GM19395 (cell line): ENCODE data around the gene SPDYE17.
"Not testable (repeated sequence)": the region's sequence is repeated elsewhere in the genome, so short reads cannot be mapped to it uniquely, and the experiment has no call there.

Experiments
- ATAC-seq: cut with Tn5 transposase; IDR thresholded peaks from one replicate; pipeline ENCODE4 v1.9.1; 2021; ENCODE audit warnings: mild to moderate bottlenecking, moderate library complexity; ENCODE audit not compliant: unreplicated experiment

SPDYE17 gene, protein sequence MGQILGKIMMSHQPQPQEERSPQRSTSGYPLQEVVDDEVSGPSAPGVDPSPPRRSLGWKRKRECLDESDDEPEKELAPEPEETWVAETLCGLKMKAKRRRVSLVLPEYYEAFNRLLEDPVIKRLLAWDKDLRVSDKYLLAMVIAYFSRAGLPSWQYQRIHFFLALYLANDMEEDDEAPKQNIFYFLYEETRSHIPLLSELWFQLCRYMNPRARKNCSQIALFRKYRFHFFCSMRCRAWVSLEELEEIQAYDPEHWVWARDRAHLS

GRCh38 chr7:77032261-77032660 lies at the start of gene SPDYE17:
TSS of gene SPDYE17 (minus strand) at chr7:77032361. CDS start at chr7:77030570, 1,791 bp downstream.
- not testable (repeated sequence) for ATAC-seq

DNA sequence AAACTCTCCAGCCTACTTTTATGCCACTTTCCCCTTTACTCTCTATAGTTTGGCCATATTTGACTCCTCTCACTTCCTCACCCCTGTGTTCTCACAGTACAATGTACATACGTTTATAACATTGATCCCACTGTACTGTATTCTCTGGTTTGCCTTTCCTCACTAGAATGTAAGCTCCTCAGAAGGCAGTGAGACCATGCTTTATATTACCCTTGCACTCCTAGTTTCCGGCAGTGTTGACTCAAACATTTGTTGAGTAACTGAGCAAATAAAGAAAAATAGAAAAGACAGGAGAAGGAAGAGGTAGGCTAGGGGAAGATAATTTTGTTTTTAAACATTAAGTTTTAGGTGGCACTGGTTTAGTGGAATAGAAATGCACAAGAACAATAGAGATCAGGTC lies 48.1 kb upstream of the SPDYE17 start:
- ATAC-seq: not testable (repeated sequence)

- ATAC-seq: not testable (repeated sequence)
These were observed 47.5 kb upstream of the SPDYE17 start for GRCh38 chr7:77079624-77080023.

DNA sequence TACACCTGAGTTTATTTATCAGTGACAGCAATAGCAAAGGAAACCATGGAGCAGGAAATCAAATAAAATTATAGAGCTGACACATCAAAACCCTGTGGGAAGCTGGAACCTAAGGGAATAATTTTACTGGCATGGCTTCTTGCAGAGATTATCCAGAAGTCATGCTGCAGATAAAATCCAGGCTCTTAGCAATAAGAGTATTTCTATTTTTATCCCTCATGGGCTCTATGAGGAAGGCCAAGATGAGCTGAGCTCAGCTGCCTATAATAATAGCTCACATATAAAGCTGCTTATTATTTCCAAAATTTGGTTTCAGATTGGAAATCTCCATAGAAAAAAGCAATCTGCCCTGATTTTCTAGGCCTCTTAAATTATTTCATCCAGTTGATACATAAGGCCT lies 47.0 kb upstream of the SPDYE17 start:
- not testable (repeated sequence) for ATAC-seq

DNA sequence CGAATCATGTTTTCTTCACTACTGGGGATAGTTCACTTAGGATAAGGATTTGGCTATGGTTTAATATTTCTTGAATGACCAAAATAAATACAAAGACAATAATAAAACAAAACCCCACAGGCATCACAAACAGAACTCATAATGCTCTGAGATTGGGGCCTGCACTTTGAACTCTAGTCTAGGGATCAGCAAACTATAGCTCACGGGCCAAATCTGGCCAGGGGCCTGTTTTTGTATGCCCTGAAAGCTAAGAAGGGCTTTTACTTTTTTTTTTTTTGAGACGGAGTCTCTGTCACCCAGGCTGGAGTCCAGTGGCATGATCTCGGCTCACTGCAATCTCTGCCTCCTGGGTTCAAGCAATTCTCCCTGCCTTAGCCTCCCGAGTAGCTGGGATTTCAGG lies 44.9 kb upstream of the SPDYE17 start:
- ATAC-seq: not testable (repeated sequence)

DNA sequence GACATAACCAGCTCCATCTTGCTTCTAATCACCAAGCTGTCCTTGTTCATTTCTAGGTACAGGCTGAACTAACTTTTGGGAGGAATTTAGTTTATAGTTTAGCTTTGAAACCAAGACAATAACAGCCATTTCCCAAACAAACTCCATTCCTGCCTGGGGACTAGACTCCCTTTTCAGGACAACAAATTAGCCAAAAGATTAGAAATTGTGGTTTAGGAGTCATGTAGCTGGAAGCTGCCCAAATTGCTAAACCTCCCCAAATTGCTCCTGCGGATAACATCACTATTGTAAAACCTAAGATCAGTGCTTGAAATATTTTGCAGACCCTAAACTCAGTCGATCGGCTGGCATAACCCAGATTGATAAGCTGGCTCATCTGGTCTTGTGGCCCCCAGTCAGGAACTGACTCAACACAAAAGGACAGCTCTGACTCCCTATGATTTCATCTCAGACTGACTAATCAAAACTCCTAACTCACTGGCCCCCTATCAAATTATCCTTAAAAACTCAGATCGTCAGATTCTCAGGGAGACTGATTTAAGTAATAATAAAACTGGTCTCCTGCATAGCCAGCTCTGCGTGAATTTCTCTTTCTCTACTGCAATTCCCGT lies 42.7 kb upstream of the SPDYE17 start:
- not testable (repeated sequence) for ATAC-seq

DNA sequence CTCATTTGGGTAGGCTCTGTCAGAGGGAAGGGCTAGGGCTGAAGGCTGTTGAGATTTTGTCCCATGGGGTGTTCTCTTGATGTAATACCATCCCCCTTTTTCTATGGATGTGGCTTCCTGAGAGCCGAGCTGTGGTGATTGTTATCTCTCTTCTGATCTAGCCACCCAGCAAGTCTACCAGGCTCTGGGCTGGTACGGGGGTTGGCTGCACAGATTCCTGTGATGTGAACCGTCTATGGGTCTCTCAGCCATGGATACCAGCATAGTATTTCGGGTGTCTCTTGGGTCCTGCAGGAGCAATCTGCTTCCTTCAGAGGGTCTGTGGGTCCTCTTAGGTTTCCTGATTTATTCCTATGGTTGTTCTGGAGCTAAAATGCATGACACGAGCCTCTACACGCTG lies 38.9 kb upstream of the SPDYE17 start:
- not testable (repeated sequence) for ATAC-seq

DNA sequence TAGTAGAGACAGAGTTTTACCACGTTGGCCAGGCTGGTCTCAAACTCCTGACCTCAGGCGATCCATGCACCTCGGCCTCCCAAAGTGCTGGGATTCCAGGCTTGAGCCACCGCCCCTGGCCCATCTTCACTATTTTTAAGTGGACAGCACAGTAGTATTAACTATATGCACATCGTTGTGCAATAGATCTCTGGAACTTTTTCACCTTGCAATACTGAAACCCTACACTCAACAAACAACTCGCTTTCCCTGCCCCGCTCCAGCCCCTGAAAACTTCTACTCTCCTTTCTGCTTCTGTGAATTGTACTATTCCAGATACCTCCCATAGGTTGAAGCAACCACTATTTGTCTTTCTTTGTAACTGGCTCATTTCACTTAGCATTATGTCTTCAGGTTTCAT lies 33.7 kb upstream of the SPDYE17 start:
- not testable (repeated sequence) for ATAC-seq

DNA sequence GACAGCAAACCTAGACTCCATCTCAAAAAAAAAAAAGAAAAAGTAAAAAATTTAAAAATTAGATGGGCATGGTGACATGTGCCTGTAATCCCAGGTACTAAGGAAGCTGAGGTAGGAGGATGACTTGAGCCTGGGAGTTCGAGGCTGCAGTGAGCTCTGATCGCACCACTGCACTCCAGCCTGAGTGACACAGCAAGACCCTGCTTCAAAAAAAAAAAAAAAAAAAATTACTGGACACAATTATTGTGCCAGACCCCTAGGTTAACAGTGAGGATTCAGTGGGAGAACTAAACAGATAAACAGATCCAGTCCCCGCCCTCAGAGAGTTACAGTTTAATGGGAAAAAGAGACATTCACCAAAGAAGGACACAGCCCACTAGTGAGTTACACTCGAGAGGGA lies 31.6 kb upstream of the SPDYE17 start:
- ATAC-seq: not testable (repeated sequence)

DNA sequence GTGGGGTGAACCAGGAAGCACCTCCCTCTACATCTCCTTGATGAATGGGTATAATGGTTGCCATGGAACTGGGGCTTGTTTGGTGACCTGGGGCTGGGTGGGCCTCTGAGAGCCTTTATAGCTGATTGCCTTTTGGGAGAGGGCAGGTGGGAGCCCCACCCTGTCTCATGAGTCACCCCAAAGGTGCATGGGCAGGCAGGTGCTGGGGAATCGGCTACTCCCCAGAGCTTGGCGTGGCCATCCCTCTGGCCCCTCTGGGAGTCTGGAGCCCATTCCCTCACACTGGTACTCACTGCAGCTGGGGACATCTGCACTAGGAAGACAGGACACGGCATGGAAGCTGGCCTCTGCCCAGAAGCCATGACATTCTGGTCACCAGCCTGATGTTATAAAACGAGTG lies 30.4 kb upstream of the SPDYE17 start, which contains the start of gene SPDYE18:
TSS of gene SPDYE18 (minus strand) at position 2 of the 400 bp plus-strand sequence. CDS start 2,046 bp downstream, outside the sequence.
- ATAC-seq: not testable (repeated sequence)

GRCh38 chr7:77026349-77026748 lies 5.8 kb downstream of the SPDYE17 start:
- ATAC-seq: not testable (repeated sequence)

GRCh38 chr7:77010074-77010680 lies 22.0 kb downstream of the SPDYE17 start:
- ATAC-seq: not testable (repeated sequence)

DNA sequence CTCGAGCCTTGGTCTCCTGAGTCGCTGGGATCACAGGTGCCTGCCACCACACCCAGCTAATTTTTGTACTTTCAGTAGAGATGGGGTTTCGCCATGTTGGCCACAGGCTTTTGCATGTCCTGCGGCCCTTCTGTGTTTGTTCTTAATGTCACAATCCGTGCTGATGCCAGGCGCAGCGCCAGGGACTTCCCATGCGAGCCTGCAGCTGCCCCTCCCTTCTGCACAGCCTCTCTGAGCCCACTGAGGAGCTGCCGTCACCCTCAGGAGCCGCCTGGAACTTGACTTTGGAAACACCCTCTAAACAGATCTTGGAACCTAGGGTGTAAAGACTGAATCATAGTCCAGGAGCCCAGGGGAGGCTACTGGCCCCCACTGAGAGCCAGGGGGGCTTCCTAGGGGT lies 24.2 kb downstream of the SPDYE17 start:
- not testable (repeated sequence) for ATAC-seq

DNA sequence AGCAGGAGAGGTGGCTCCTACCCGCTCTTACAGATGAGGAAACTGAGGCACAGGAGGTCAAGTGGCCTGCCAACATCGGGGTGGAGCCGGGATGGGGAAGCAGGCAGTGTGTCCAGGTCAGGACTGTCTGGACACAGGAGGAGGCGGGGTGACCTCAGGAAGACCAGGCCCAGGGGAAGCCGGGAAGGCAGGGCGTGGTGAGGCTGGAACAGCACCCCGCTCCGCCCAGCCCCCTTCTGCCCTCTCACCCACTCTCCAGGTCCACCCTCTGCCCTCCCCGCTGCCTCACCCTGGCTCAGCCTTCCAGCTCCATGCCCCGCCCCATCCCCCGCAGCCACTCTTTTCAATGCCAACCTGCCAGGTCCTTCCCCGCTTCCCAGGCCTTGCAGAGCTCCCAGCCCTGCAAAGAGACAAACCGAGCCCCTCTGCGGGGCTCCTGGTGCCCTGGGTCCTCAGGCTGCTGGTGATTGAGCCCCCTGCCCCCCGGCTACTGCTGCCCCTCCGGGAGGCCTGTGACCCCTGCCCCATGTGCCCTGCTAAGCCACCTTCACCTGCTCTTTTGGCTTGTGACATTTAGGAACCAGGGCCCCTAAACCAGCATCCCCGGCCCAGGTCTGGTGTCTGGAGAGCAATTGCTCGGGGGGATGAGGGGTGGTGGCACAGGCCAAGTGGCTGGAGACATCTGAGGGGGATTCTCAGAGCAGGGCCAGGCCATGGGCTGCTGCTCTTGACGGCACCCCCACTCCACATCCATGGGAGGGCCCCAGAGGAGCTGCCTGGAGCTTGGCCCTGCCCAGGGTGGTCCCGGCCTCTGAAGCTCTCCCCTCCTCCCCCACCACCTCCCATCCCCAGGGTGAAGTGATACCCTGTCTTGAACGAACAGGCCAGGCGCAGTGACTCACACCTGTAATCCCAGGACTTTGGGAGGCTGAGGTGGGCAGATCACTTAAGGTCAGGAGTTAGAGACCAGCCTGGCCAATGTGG lies 25.7 kb downstream of the SPDYE17 start:
- ATAC-seq: not testable (repeated sequence)

DNA sequence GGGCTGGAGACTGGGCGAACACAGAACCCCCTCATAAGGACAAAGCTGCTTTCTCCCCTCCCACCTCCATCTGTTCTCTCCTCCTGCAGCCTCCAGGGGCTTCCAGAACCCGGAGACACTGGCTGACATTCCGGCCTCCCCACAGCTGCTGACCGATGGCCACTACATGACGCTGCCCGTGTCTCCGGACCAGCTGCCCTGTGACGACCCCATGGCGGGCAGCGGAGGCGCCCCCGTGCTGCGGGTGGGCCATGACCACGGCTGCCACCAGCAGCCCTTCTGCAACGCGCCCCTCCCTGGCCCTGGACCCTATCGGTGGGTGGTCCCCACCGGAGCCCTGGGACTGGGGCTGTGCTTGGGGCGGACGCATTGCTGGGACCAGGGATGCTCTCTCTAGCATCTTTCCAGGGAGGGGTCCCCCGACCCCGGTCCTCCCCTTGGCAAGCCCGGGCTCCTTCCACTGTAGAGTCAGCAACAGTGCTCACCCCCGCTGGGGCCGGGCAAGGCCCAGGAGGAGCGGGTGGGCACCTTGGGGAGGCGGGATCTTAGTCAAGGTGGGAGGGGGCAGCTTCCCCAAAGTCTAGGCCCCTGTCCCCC lies 26.6 kb downstream of the SPDYE17 start:
- not testable (repeated sequence) for ATAC-seq

DNA sequence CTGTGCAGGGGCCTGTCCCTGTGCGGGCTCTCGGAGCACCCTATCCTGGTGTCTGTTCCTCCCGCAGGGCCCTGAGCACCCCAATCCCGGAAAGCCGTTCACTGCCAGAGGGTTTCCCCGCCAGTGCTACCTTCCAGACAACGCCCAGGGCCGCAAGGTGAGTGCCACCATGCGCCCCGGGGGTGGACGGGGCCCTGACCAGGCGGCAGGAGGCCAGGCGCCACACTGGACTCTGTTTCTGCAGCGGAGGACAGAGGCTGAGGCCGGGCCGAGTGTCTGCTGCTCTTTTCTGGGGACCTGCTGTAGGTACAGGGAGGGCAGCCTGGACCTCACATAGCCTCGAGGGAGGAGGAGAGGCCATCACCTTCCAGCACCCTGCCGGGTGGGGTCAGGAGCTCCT lies 28.0 kb downstream of the SPDYE17 start:
- ATAC-seq: not testable (repeated sequence)

GRCh38 chr7:77003241-77003640 lies 28.9 kb downstream of the SPDYE17 start:
- not testable (repeated sequence) for ATAC-seq

DNA sequence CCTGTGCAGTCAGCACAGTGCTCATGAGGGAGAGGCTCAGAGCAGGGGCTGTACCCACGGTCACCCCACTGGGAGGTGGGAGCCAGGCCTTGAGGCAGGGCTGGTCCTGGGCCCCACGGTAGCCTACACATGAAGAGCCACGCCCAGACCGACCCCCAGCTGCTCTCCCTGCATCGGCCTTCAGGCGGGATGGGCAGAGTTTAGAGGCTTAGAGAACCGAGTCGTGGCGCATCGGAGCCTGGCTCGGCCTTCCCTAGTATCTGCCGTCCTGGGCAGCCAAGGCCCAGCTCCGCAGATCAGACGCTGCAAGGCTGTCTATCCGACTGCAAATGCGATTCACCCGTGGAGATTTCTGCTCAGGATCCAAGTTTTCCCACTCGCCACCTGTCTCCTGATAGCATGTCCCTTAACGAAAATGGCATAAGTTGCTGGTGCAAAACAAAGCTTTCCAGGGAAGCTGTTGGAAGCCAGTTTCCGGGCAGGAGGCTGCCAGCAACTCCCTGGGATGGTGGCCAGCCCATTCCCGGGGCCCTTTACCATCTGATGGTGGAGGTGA lies 29.4 kb downstream of the SPDYE17 start:
- not testable (repeated sequence) for ATAC-seq

GRCh38 chr7:77002104-77002503 lies 30.1 kb downstream of the SPDYE17 start:
- ATAC-seq: not testable (repeated sequence)
